C4-2B (cell line): ENCODE results near the gene ESRRA.
A peak's percentile ranks its signal among the peaks of the same experiment; 100 is the strongest.

Source experiments
- H3K27ac ChIP-seq: fragments of 450-650 bp; 2 replicates; pipeline ENCODE4 v1.5.1; 2017
- ZFX ChIP-seq: fragments of 450-650 bp; IDR thresholded peaks from 2 replicates; pipeline ENCODE4 v1.6.1; 2017
- TF ChIP-seq, protein P1 (sequence below): fragments of 450-650 bp; conservative IDR thresholded peaks from 2 replicates; pipeline ENCODE4 v1.5.1; 2017; ENCODE audit warnings: mild to moderate bottlenecking

ESRRA gene

DNA sequence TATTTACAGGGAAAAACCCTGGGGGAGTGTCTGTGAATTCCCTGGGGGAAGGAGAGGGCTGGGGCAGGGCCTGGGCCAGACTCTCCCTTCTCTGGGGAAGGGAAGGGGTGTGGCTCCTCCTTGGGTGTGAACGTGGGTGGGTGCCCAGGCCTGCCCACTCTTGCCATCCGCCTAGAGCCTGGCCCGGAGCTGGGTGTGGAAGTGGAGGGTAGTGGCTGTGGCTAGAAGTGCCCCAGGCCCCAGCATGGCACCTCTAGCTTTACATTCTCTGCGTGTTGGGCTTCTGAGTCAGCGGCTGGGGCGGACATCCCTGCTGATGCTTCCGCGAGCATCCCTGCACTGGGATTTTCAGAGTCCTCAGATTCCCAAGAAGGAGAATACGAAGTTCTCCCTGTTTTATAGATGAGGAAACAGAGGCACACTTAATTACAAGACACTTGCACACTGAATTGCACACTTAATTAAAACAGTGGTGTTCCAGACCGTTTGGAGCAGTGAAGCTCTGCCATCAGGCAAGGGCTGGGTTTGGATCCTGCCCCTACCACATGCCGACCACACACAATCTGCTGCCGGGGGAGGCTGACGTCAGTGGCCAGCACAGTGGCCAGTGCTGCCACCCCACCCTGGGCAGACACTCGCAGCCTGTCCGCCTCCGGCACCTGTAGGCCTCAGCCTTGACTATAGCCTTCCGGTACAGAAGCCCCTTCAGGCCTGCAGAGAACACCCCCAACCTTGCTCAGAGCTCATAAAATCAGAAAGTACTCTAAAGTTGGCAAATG is 28.5 kb upstream of the ESRRA start:
- TF ChIP-seq, protein P1, sequence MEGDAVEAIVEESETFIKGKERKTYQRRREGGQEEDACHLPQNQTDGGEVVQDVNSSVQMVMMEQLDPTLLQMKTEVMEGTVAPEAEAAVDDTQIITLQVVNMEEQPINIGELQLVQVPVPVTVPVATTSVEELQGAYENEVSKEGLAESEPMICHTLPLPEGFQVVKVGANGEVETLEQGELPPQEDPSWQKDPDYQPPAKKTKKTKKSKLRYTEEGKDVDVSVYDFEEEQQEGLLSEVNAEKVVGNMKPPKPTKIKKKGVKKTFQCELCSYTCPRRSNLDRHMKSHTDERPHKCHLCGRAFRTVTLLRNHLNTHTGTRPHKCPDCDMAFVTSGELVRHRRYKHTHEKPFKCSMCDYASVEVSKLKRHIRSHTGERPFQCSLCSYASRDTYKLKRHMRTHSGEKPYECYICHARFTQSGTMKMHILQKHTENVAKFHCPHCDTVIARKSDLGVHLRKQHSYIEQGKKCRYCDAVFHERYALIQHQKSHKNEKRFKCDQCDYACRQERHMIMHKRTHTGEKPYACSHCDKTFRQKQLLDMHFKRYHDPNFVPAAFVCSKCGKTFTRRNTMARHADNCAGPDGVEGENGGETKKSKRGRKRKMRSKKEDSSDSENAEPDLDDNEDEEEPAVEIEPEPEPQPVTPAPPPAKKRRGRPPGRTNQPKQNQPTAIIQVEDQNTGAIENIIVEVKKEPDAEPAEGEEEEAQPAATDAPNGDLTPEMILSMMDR = no peak
- no peak for TF ChIP-seq ZFX
- no peak overlapping the region for H3K27ac ChIP-seq

DNA sequence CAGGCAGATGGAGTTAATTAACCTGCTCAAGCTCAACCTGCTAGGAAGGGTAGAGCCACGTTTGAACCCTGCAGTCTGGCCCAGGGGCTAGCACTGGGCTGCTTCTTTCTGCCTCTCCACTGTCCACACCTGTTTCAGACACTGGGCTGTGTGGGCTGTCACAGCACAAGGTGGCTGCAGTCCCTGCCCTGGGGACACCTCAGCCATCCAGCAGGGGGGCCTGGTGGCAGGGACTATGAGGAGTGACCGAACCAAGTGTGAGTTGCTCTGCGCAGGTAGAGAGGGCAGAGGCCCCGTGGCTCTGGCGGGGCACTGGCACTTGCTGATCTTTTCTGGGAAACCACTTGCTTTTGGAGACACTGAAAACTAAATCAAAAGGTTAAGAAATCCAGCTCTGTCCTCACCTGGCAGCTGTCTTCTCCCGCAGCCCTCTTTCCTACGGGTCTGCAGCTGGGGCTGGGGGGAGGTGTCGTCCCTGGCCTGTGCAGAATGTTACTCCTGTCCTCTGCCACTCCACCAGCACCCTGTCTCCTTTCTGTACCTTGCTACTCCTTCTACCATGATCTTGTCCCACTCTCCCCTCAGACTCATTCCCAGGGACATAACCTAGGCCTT is 26.6 kb upstream of the ESRRA start:
- no peak overlapping the region for H3K27ac ChIP-seq
- TF ChIP-seq ZFX = no peak
- TF ChIP-seq, protein P1 = no peak

DNA sequence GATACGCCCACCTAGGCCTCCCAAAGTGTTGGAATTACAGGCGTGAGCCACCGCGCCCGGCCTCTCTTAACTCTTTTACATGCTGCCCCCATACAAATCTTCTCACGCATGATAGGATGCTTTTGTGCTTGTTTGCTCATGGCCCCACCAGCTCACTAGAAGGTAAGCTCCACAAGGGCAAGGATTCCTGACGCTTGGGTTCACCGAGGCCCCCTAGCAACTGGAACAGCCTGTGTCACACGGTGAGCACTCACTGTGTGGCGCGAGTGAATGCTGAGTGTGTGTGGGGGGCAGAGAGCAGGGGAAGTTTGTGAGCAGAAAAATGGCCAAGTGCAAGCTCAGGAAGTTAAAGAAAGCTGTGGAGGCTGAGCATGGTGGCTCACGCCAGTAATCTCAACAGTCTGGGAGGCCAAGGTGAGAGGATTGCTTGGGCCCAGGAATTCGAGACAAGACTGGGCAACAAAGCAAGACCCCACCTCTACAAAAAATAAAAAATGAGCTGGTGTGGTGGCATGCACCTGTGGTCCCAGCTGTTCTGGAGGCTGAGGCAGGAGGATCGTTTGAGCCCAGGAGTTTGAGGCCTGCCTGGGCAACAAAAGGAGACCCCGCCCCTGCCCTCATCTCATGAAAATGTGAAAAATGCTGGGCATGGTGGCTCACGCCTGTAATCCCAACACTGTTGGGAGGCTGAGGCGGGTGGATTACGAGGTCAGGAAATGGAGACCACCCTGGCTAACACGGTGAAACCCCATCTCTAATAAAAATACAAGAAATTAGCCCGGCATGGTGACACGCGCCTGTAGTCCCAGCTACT is 23.2 kb upstream of the ESRRA start:
- H3K27ac ChIP-seq = no peak overlapping the region
- TF ChIP-seq, protein P1 = no peak
- TF ChIP-seq ZFX = no peak

DNA sequence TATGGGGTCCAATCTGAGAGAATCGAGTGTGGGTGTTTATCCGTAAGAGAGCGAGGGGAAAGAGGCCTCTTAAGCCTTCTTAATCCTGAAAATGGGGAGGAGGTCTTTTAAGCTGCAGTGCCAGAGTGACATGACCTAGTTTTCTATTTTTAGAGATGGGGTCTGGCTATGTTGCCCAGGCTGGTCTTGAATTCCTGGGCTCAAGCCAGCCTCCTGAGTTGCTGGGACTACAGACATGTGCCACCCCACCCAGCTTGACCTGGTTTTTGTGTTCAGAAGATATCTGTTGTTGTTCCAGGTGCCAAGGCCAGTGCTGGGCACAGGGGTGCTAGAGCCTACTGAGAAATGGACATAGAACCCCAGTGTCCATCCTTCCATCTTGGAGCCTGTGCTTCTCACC is 22.2 kb upstream of the ESRRA start:
- TF ChIP-seq ZFX = no peak
- TF ChIP-seq, protein P1 = no peak
- H3K27ac ChIP-seq = no peak overlapping the region

DNA sequence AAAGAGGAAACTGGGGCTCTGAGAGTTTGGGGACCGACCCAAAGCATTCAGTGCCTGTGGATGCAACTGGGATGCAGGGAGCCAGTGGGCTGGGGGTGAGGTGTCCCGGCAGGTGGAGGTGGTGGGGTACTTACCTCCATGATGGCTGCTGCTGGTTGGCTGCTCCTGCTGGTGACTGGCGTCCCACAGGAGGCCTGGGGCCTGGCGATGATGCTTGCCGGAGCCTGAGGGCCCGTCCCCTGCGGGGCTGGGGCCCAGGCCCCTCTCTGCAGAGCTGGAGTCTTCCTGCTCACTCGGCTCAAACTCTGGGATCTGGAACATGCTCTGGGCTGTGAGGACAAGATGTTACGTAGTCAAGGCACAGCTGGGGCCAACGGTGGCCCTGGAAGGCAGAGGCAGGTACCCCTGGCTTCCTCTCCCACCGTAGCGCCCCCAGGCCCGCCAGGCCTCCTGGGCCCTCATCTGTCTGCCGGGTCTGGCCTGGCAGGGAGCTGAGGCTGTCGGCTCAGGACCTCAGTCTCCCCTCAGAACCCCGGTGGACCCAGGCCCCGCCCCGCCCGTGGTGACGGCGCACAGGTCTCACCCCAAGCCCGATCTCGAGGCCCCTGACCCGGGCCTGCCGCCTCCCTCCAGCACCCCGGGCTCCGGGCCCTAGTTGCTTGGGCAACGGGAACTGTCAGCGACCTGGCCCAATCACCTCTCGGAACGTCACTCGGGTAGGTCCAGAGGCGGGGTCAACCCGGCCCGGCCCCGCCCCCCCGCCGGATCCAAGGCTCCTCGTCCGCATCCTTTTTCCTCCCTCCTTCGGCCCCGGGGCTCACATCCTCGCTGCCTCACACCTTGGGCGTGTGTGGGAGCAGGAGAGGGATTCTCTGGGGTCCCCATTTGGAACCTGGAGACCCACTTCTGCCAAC is 21.0 kb upstream of the ESRRA start, which contains the start of gene BAD:
BAD (minus strand) TSS at position 618 of the 914 bp plus-strand sequence; CDS start at position 321, 297 bp downstream.
- peak within 1 kb of the TSS; percentile 87 for H3K27ac ChIP-seq
- TF ChIP-seq, protein P1 = no peak
- TF ChIP-seq ZFX = peak; percentile 63; the same call in 1 of the 2 replicates

DNA sequence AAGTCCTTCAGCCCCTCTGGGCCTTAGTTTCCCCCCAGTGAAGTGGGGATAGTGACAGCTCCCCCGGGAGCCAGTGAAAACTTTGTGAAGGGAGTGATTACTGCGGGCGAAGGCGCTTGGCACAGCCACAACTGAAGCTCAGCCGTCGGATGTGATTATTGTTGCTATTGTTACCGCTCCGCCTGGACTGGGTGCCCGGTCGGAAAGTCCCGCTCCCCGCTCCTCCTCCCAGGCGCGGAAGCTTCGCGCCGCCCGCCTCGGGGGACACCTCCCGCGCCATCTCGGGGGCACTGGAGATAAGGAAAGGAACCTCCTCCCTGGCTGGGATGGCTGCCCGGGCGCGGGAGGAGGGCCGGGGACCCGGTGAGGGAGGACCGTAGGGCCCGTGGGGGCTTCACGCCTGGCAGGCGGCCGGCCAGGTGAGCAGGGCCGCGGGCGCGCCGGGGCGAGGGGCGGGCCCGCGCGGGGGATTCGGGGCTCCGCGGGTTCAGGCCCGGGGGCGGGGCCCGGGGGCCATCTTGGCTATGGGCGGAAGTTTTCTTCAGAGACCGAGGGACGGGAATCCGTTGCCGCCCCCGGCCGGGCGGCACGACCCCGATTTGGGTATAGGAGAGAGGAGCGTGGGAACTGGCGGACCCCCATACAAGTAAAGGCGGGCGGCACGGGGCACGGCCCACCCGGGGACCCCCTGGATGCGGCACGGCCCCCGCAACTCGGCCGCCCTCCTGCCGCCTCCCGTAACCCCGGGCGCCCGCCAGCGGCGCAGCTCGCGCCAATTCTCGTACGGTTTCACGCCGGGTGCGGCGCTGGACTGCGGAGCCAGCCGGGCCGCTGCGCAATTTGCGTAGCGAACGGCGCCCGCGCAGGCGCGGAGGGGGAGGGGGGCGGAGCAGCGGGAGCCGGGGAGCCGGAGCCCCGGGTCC is 20.1 kb upstream of the ESRRA start, which contains the start of gene GPR137:
GPR137 (plus strand) TSS at position 887 of the 923 bp plus-strand sequence. CDS start 677 bp downstream, outside the sequence.
- peak within 1 kb of the TSS; percentile 87 for H3K27ac ChIP-seq
- TF ChIP-seq ZFX = peak; percentile 36; the same call in 1 of the 2 replicates
- TF ChIP-seq, protein P1 = no peak
